Body of pancreas (tissue), 4 donors: Measurements from ENCODE around the gene PPFIA2. TPM values are rescaled to one million over a fixed set of nuclear protein-coding genes. Genes with fewer than 3 reads are reported as not detected.

Experiments
- ATAC-seq: fragments of 150-250 bp; one replicate; pipeline ENCODE4 v1.9.1; 2016
- DNase-seq, 4 donors: peaks; one replicate each; pipeline ENCODE4 v3.0.0-alpha.2; 2019
- H3K27ac ChIP-seq, 4 donors: fragments of 200-600 bp; sonication (generic); 1 replicate in 3 of 4; 2 replicates in 1 of 4; pipeline versions ENCODE4 v1.5.1 to v1.6.1; 2016 to 2019; ENCODE audit warnings: mild to moderate bottlenecking in 1 of 4, mixed read lengths in 1 of 4, moderate library complexity in 1 of 4
- H3K27me3 ChIP-seq, 2 donors: fragments of 200-600 bp; sonication (generic); one replicate each; pipeline ENCODE4 v1.6.0; 2016; ENCODE audit warnings: mild to moderate bottlenecking in 1 of 2
- H3K36me3 ChIP-seq, 2 donors: fragments of 200-600 bp; sonication (generic); replicated peaks in 1 of 2; 2 replicates each; pipeline ENCODE4 v1.5.1; 2016; ENCODE audit warnings: low read depth in 2 of 2; ENCODE audit not compliant: insufficient read depth in 1 of 2
- H3K4me1 ChIP-seq: fragments of 200-600 bp; sonication (generic); one replicate; pipeline ENCODE4 v1.6.0; 2016
- H3K4me3 ChIP-seq, 2 donors: fragments of 200-600 bp; sonication (generic); 1 replicate in 1 of 2; 2 replicates in 1 of 2; pipeline ENCODE4 v1.5.1; 2016 to 2019
- H3K9me3 ChIP-seq, 3 donors: fragments of 200-600 bp; sonication (generic); 1 replicate in 2 of 3; 2 replicates in 1 of 3; pipeline ENCODE4 v1.5.1; 2016
- POLR2A ChIP-seq, 3 donors: fragments of 450-650 bp; IDR thresholded peaks; one replicate each; pipeline ENCODE4 v1.6.1; 2016; ENCODE audit warnings: antibody characterized with exemption in 3 of 3, mild to moderate bottlenecking in 2 of 3
- WGBS, 2 donors: methylation state at CpG; one replicate each; pipeline ENCODE4 v1.1.5; 2017; 5-methylcytosine and 5-hydroxymethylcytosine counted together
- intact Hi-C: fragments of 100-400 bp; cut with DNase I; formaldehyde crosslinking; loops from one replicate; pipeline ENCODE4 v1.15.1; 2023
- total RNA-seq, 2 donors: library from RNA; depleted of rRNA; stranded (reverse); fragments of >200 nt; gene quantifications; one replicate each; pipeline ENCODE4 v1.1.0, GENCODE V29; 2016
- TF ChIP-seq, protein P1 (sequence below), 7 experiments: fragments of 450-650 bp in 4 of 7; fragments of 200-600 bp in 3 of 7; sonication (generic) in 3 of 7; IDR thresholded peaks; one replicate each; pipeline ENCODE4 v1.5.1; 2016 to 2019; ENCODE audit warnings: antibody characterized with exemption in 7 of 7

Gene PPFIA2
- total RNA-seq, 2 donors from 2014 or later = 0.52 TPM; not detected in 1

- DNase-seq (no peak), ATAC-seq (no peak)
- H3K9me3 ChIP-seq = no peaks in the 10 kb centered on the region
- intact Hi-C loops = no loop called here
- no peaks in the 10 kb centered on the region for H3K36me3 ChIP-seq
- H3K27me3 ChIP-seq = no peaks in the 10 kb centered on the region
- TF ChIP-seq POLR2A (IDR thresholded peaks at IDR 0.05) = no peak
- TF ChIP-seq, protein P1, sequence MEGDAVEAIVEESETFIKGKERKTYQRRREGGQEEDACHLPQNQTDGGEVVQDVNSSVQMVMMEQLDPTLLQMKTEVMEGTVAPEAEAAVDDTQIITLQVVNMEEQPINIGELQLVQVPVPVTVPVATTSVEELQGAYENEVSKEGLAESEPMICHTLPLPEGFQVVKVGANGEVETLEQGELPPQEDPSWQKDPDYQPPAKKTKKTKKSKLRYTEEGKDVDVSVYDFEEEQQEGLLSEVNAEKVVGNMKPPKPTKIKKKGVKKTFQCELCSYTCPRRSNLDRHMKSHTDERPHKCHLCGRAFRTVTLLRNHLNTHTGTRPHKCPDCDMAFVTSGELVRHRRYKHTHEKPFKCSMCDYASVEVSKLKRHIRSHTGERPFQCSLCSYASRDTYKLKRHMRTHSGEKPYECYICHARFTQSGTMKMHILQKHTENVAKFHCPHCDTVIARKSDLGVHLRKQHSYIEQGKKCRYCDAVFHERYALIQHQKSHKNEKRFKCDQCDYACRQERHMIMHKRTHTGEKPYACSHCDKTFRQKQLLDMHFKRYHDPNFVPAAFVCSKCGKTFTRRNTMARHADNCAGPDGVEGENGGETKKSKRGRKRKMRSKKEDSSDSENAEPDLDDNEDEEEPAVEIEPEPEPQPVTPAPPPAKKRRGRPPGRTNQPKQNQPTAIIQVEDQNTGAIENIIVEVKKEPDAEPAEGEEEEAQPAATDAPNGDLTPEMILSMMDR (IDR thresholded peaks at IDR 0.05) = no peak
- no peaks in the 10 kb centered on the region for H3K4me1 ChIP-seq
- no peak overlapping the region for H3K27ac ChIP-seq
- H3K4me3 ChIP-seq = no peak overlapping the region
These were observed 399.4 kb downstream of the PPFIA2 start for GRCh38 chr12:81359736-81360135.

DNA sequence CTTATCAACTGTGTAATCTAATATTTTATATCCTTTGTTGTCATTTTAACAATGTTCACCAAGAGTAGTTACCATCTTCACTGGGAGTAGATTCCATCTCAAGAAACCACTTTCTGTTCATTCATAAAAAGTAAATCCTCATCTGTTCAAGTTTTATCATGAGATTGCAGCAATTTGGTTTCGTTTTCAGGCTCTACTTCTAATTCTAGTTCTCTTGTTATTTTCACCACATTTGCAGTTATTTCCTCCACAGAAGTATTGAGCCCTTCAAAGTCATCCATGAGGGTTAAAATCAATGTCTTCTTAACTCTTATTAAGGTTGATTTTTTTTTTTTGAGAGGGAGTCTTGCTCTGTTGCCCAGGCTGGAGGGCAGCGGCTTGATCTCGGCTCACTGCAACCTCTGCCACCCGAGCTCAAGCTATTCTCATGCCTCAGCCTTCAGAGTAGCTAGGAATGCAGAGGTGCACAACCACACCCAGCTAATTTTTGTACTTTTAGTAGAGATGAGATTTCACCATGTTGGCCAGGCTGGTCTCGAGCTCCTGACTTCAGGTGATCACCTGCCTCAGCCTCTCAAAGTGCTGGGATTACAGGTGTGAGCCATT, 404.7 kb downstream of the PPFIA2 start:
- Histone ChIP-seq H3K27me3 (no peaks in the 10 kb centered on the region), H3K27ac (no peak overlapping the region), H3K9me3 (no peaks in the 10 kb centered on the region), H3K4me3 (no peak overlapping the region), H3K36me3 (no peaks in the 10 kb centered on the region), H3K4me1 (no peaks in the 10 kb centered on the region)
- WGBS, 2 donors = 57 to 76% methylated on average over 5 of the region's 5 CpGs
- no peak for TF ChIP-seq POLR2A (IDR thresholded peaks at IDR 0.05)
- TF ChIP-seq, protein P1 (IDR thresholded peaks at IDR 0.05) = no peak
- ATAC-seq (no peak), DNase-seq (no peak)
- intact Hi-C loops = no loop called here

DNA sequence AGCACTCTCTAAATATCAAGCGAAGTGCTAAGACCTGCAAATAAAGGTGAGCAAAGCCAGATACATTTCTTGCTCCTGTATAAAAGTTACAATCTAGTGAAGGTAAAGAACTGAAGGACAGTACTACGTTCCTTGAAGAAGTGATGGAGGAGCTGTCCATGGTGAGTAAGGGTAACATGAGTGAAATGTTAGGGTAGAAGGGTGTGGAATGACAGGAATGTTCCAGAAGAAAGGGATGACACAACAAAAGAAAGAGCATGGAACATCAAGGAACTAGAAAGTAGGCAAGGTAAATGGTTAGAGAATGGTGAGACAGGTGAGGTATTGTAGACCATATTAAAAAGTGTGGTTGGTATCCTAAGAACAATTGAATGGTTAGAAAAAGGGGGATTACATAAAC, 408.8 kb downstream of the PPFIA2 start:
- Histone ChIP-seq H3K4me3 (no peak overlapping the region), H3K36me3 (no peaks in the 10 kb centered on the region), H3K27ac (no peak overlapping the region), H3K9me3 (no peaks in the 10 kb centered on the region), H3K4me1 (no peaks in the 10 kb centered on the region), H3K27me3 (no peaks in the 10 kb centered on the region)
- no peak for DNase-seq
- TF ChIP-seq, protein P1 (IDR thresholded peaks at IDR 0.05) = no peak
- TF ChIP-seq POLR2A (IDR thresholded peaks at IDR 0.05) = no peak
- 51 to 57% methylated on average over 2 of the region's 2 CpGs for WGBS, 2 donors
- ATAC-seq = no peak
- intact Hi-C loops = no loop called here

- H3K36me3 ChIP-seq = no peaks in the 10 kb centered on the region
- ATAC-seq = no peak
- no peaks in the 10 kb centered on the region for H3K4me1 ChIP-seq
- H3K27me3 ChIP-seq = no peaks in the 10 kb centered on the region
- H3K4me3 ChIP-seq = no peak overlapping the region
- WGBS, 2 donors = 66 to 72% methylated on average over 5 of the region's 5 CpGs
- no peaks in the 10 kb centered on the region for H3K9me3 ChIP-seq
- no peak overlapping the region for H3K27ac ChIP-seq
- TF ChIP-seq POLR2A (IDR thresholded peaks at IDR 0.05) = no peak
- TF ChIP-seq, protein P1 (IDR thresholded peaks at IDR 0.05) = no peak
- intact Hi-C loops = no loop called here
- DNase-seq = no peak
These were observed 411.7 kb downstream of the PPFIA2 start for GRCh38 chr12:81347404-81347803.

DNA sequence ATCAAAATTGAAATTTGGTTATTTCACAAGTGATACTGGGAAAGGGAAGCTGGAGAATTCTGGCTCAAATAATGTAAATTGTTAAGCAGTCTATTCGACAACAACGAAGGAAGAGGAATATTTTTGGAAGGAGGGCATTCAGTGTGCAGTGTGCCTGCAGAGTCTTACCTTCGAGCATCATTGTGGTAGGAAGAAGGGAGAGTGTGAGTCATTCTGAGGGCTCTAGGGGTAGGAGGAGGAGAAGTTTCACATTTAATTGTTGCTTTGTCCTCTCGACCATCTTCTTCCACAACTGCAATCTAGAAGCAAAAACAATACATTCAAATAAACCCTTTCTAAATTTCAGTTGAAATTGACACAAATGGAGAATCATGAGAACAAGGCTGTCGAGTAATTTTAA, 418.2 kb downstream of the PPFIA2 start:
- ATAC-seq = no peak
- no peaks in the 10 kb centered on the region for H3K4me1 ChIP-seq
- intact Hi-C loops = no loop called here
- no peaks in the 10 kb centered on the region for H3K9me3 ChIP-seq
- no peak overlapping the region for H3K27ac ChIP-seq
- H3K27me3 ChIP-seq = no peaks in the 10 kb centered on the region
- H3K36me3 ChIP-seq = no peaks in the 10 kb centered on the region
- 45 to 46% methylated on average over 5 of the region's 5 CpGs for WGBS, 2 donors
- H3K4me3 ChIP-seq = no peak overlapping the region
- TF ChIP-seq, protein P1 (IDR thresholded peaks at IDR 0.05) = no peak
- TF ChIP-seq POLR2A (IDR thresholded peaks at IDR 0.05) = no peak
- no peak for DNase-seq
